Measurements from ENCODE around the gene ADRA1B. TPM values are rescaled to one million over a fixed set of nuclear protein-coding genes. Genes with fewer than 3 reads are reported as not detected.

ADRA1B gene
- total and polyA plus RNA-seq, 10 of the 15 experiments (the other 5 are each of a cell fraction or from before 2014, with no cell fraction given) = 0.04 TPM; not detected in 9

GRCh38 chr5:160020266-160020770 lies 104.0 kb downstream of the ADRA1B start:
- Histone ChIP-seq H2AFZ (ENCODE audit: control insufficient read depth, low read depth, low read length) (no peak overlapping the region), H4K20me1 (ENCODE audit: control insufficient read depth, insufficient read depth) (no peaks in the 10 kb centered on the region), H3K9me3 (replicated peaks; ENCODE audit: control insufficient read depth, insufficient read depth, low read length) (no peaks in the 10 kb centered on the region), H3K27ac (ENCODE audit: control insufficient read depth, insufficient read depth) (no peak overlapping the region), H3K36me3 (ENCODE audit: control insufficient read depth in 2 of 2, insufficient read depth in 2 of 2, low read length in 1 of 2) (peaks cover 0 to 7% of the 10 kb centered on the region in 2 experiments; a peak in 1 of 4 replicates), H3K4me3 (no peak overlapping the region), H3K9ac (ENCODE audit: control insufficient read depth, insufficient read depth, low read length) (no peak overlapping the region), H3K27me3 (replicated peaks in 1 of 2; ENCODE audit: control insufficient read depth in 2 of 2, insufficient read depth in 2 of 2, low read length in 1 of 2) (no peaks in the 10 kb centered on the region), H3K4me1 (ENCODE audit: control insufficient read depth, insufficient read depth, low read length) (no peaks in the 10 kb centered on the region), H3K79me2 (ENCODE audit: control insufficient read depth, insufficient read depth, low read length) (0 out of 2 replicates have a peak, but pooled peaks cover 1% of the 10 kb centered on the region), H3K4me2 (ENCODE audit: control insufficient read depth, insufficient read depth) (no peak overlapping the region)
- ChIA-PET CTCF (interaction anchor here (1.1 to 8.8 kb wide), 6 partner anchors 10 to 373 kb away, joined by 3 to 162 read pairs (median 44); partner anchors contain the start of gene TTC1), SMC1A (ENCODE audit: uncharacterized antibody, unreplicated experiment) (interaction anchor here (3.3 to 9.4 kb wide), 2 partner anchors 322 to 370 kb away, joined by 28 to 149 read pairs; no protein-coding TSS in a partner anchor), POLR2A (interaction anchor here (0.6 to 1.2 kb wide), 2 partner anchors 253 to 399 kb away, joined by 3 to 5 read pairs; partner anchors contain the start of gene SLU7), RAD21 (ENCODE audit: unreplicated experiment) (interaction anchor here (0.8 to 8.2 kb wide), 2 partner anchors 324 to 371 kb away, joined by 3 to 81 read pairs; no protein-coding TSS in a partner anchor)
- TF ChIP-seq STAT3 (IDR thresholded peaks at IDR 0.05; ENCODE audit: low read depth, low read length) = no peak
- no peak for FAIRE-seq
- 97% methylated on average over 7 of the region's 7 CpGs for WGBS (ENCODE audit: insufficient coverage, insufficient replicate concordance, low lambda C conversion rate, missing lambda C conversion rate)
- DNase-seq (ENCODE audit: low read depth, low spot score) = no peak
- BruUV-seq (replicated peaks) = no TSS peak
- intact Hi-C loops (cut with micrococcal nuclease; ENCODE audit: unreplicated experiment) (loop anchor here (5.0 kb wide), 1 partner anchor 177 kb away; no protein-coding TSS in a partner anchor), in situ Hi-C loops (cut with MboI) (loop anchor here (5.0 kb wide), 1 partner anchor 327 kb away; no protein-coding TSS in a partner anchor)
- ATAC-seq = no peak

DNA sequence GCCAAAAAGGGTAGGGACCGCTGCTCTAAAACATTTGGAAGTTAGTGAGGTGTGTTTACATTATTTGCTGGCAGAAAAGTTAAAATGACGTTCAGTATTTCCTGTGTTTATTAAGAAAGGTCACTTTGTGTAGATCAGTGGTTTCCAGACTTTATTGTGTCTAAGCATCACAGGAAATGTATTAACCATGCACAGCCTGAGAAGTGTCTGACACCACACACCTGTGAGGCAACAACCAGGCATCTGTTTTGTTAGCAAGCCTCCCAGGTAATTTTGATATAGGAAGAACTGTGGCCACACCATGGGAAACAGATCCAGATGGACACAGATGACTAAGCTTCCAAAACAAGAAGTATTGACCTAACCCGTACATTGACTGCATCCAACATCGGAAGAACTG lies 104.7 kb downstream of the ADRA1B start:
- POLR2A ChIA-PET = interaction anchor here (1.7 to 2.0 kb wide), 2 partner anchors 34 to 398 kb away, joined by 4 to 10 read pairs; partner anchors contain the start of gene SLU7
- CTCF ChIA-PET = interaction anchor here (0.8 to 8.8 kb wide), 21 partner anchors 9 to 733 kb away, joined by 3 to 162 read pairs (median 7); partner anchors contain the start of genes SLU7 and TTC1
- no peak overlapping the region for H2AFZ ChIP-seq (ENCODE audit: control insufficient read depth, low read depth, low read length)
- in situ Hi-C loops (cut with MboI) = loop anchor here (5.0 kb wide), 1 partner anchor 326 kb away; no protein-coding TSS in a partner anchor
- H3K9ac ChIP-seq (ENCODE audit: control insufficient read depth, insufficient read depth, low read length) = no peak overlapping the region
- H4K20me1 ChIP-seq (ENCODE audit: control insufficient read depth, insufficient read depth) = no peaks in the 10 kb centered on the region
- SMC1A ChIA-PET (ENCODE audit: uncharacterized antibody, unreplicated experiment) = interaction anchor here (0.6 to 9.4 kb wide), 15 partner anchors 8 to 577 kb away, joined by 3 to 149 read pairs (median 7); partner anchors contain the start of gene TTC1
- no peak overlapping the region for H3K4me2 ChIP-seq (ENCODE audit: control insufficient read depth, insufficient read depth)
- H3K9me3 ChIP-seq (replicated peaks; ENCODE audit: control insufficient read depth, insufficient read depth, low read length) = no peaks in the 10 kb centered on the region
- H3K4me3 ChIP-seq = no peak overlapping the region
- H3K79me2 ChIP-seq (ENCODE audit: control insufficient read depth, insufficient read depth, low read length) = 0 out of 2 replicates have a peak, but pooled peaks cover 1% of the 10 kb centered on the region
- intact Hi-C loops (cut with micrococcal nuclease; ENCODE audit: unreplicated experiment) = loop anchor here (5.0 kb wide), 1 partner anchor 176 kb away; no protein-coding TSS in a partner anchor
- no peak for FAIRE-seq
- no peak overlapping the region for H3K27ac ChIP-seq (ENCODE audit: control insufficient read depth, insufficient read depth)
- BruUV-seq (replicated peaks) = no TSS peak
- H3K4me1 ChIP-seq (ENCODE audit: control insufficient read depth, insufficient read depth, low read length) = no peaks in the 10 kb centered on the region
- no peak for ATAC-seq
- TF ChIP-seq SKIL (IDR thresholded peaks at IDR 0.05; ENCODE audit: low read depth, poor library complexity, severe bottlenecking) (no peak), YY1 (IDR thresholded peaks at IDR 0.05; ENCODE audit: low read depth, low read length) (no peak), CREB1 (IDR thresholded peaks at IDR 0.05; ENCODE audit: low read depth) (no peak), RAD21 (IDR thresholded peaks at IDR 0.05; ENCODE audit: insufficient read depth, low read depth, low read length) (no peak), CBX3 (IDR thresholded peaks at IDR 0.05; ENCODE audit: borderline replicate concordance, low read depth) (no peak), GATAD2B (conservative IDR thresholded peaks at IDR 0.05; ENCODE audit: low read depth) (no peak), MTA3 (IDR thresholded peaks at IDR 0.05; ENCODE audit: borderline replicate concordance, low read length) (no peak), CTCF (IDR thresholded peaks at IDR 0.05 in 2 of 3, conservative IDR thresholded peaks at IDR 0.05 in 1 of 3; ENCODE audit: control insufficient read depth in 2 of 3, extremely low read depth in 1 of 3, insufficient read depth in 1 of 3, low read depth in 3 of 3, low read length in 3 of 3) (no peak), CBX5 (IDR thresholded peaks at IDR 0.05; ENCODE audit: low read depth) (no peak), ZSCAN29 (IDR thresholded peaks at IDR 0.05) (no peak)
- WGBS (ENCODE audit: insufficient coverage, insufficient replicate concordance, low lambda C conversion rate, missing lambda C conversion rate) = 49% methylated on average over 4 of the region's 4 CpGs
- H3K27me3 ChIP-seq (replicated peaks in 1 of 2; ENCODE audit: control insufficient read depth in 2 of 2, insufficient read depth in 2 of 2, low read length in 1 of 2) = no peaks in the 10 kb centered on the region
- no peak for DNase-seq (ENCODE audit: low read depth, low spot score)
- RAD21 ChIA-PET (ENCODE audit: unreplicated experiment) = interaction anchor here (0.8 to 8.2 kb wide), 8 partner anchors 12 to 371 kb away, joined by 3 to 81 read pairs (median 4); partner anchors contain the start of gene TTC1
- H3K36me3 ChIP-seq (ENCODE audit: control insufficient read depth in 2 of 2, insufficient read depth in 2 of 2, low read length in 1 of 2) = peaks cover 0 to 5% of the 10 kb centered on the region in 2 experiments; a peak in 1 of 4 replicates
